Transverse colon (tissue), 4 donors: ENCODE data around the gene GABRB1.

ENCODE experiments used
- CTCF ChIP-seq, 5 experiments: fragments of 200-600 bp in 3 of 5; fragments of 450-650 bp in 2 of 5; sonication (generic) in 3 of 5; IDR thresholded peaks; 1 replicate in 2 of 5; 2 replicates in 3 of 5; pipeline ENCODE4 v1.5.1; 2016 to 2017; ENCODE audit warnings: antibody characterized with exemption in 5 of 5, inconsistent platforms in 3 of 5, mild to moderate bottlenecking in 2 of 5, moderate library complexity in 1 of 5
- POLR2A ChIP-seq: fragments of 450-650 bp; IDR thresholded peaks from one replicate; pipeline ENCODE4 v1.6.1; 2016; ENCODE audit warnings: antibody characterized with exemption, mild to moderate bottlenecking, moderate library complexity
- POLR2AphosphoS5 ChIP-seq, 3 donors: sonication (generic); formaldehyde crosslinking; IDR thresholded peaks; one replicate each; pipeline ENCODE4 v1.6.1; 2016; ENCODE audit warnings: antibody characterized with exemption in 3 of 3

DNA sequence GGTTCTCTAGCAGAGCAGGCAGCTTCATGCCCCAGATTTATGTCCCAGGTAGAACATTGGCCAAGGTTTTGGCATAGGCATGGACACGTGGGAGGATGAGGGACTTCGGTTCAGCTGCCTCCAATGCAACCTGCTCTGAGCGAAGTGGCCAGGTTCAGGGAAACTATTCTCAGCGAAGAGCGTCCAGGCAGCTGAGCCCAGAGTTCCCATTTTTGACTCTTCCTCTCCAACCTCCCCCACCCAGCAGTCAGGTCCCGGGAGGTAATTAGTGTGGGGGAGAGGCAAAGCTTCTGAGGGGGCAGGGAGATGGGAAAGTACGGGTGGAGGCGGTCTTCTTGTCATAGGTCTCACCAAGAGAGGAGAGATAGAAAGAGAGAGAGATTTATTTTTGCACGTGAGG is 39.0 kb upstream of the GABRB1 start:
- TF ChIP-seq CTCF (IDR thresholded peaks at IDR 0.05) (no peak), POLR2AphosphoS5 (IDR thresholded peaks at IDR 0.05) (no peak), POLR2A (no peak)
